Prostate gland (tissue), 2 donors: ENCODE data around the gene PPP1R13L. TPM values are rescaled to one million over a fixed set of nuclear protein-coding genes. Genes with fewer than 3 reads are reported as not detected.

Source experiments
- DNase-seq: peaks from one replicate; pipeline ENCODE4 v3.0.0-alpha.2; 2019; ENCODE audit warnings: low spot score
- H3K27ac ChIP-seq, 2 donors: fragments of 200-600 bp; sonication (generic); 2 replicates each; pipeline ENCODE4 v1.5.1; 2017 to 2019
- H3K27me3 ChIP-seq: fragments of 200-600 bp; sonication (generic); replicated peaks from 2 replicates; pipeline ENCODE4 v1.5.1; 2019; ENCODE audit not compliant: insufficient read depth
- H3K36me3 ChIP-seq, 2 donors: fragments of 200-600 bp; sonication (generic); 1 replicate in 1 of 2; 2 replicates in 1 of 2; pipeline versions ENCODE4 v1.5.1 to v1.8.1; 2017 to 2019
- H3K4me1 ChIP-seq: fragments of 200-600 bp; sonication (generic); replicated peaks from 2 replicates; pipeline ENCODE4 v1.5.1; 2019
- H3K4me3 ChIP-seq, 2 donors: fragments of 200-600 bp; sonication (generic); 2 replicates each; pipeline ENCODE4 v1.5.1; 2017 to 2019
- H3K9me3 ChIP-seq: fragments of 200-600 bp; sonication (generic); 2 replicates; pipeline ENCODE4 v1.5.1; 2017
- CTCF ChIP-seq, 4 experiments: fragments of 200-600 bp in 2 of 4; fragments of 450-650 bp in 2 of 4; sonication (generic) in 2 of 4; IDR thresholded peaks; 1 replicate in 3 of 4; 2 replicates in 1 of 4; pipeline ENCODE4 v1.5.1; 2016 to 2019; ENCODE audit warnings: antibody characterized with exemption in 4 of 4, mild to moderate bottlenecking in 2 of 4, moderate library complexity in 2 of 4
- POLR2A ChIP-seq: fragments of 450-650 bp; IDR thresholded peaks from one replicate; pipeline ENCODE4 v1.6.1; 2016; ENCODE audit warnings: antibody characterized with exemption, mild to moderate bottlenecking
- POLR2AphosphoS5 ChIP-seq: sonication (generic); formaldehyde crosslinking; IDR thresholded peaks from one replicate; pipeline ENCODE4 v1.6.1; 2017; ENCODE audit warnings: antibody characterized with exemption
- WGBS: methylation state at CpG from one replicate; pipeline ENCODE4 v1.1.5; 2018; 5-methylcytosine and 5-hydroxymethylcytosine counted together
- intact Hi-C: fragments of 100-400 bp; cut with DNase I; formaldehyde crosslinking; loops from one replicate; pipeline ENCODE4 v1.14.2; 2022
- total RNA-seq, 2 donors: library from RNA; depleted of rRNA; stranded (reverse); fragments of >200 nt; gene quantifications; one replicate each; pipeline ENCODE4 v1.1.0, GENCODE V29; 2016

PPP1R13L gene
- total RNA-seq, 2 donors from 2014 or later, result 56.1 to 60.3 TPM

GRCh38 chr19:45448887-45449299 lies 44.0 kb upstream of the PPP1R13L start:
- Histone ChIP-seq H3K27me3 (no peaks in the 10 kb centered on the region), H3K4me1 (no peaks in the 10 kb centered on the region), H3K9me3 (no peaks in the 10 kb centered on the region), H3K4me3 (no peak overlapping the region), H3K27ac (no peak overlapping the region), H3K36me3 (no peaks in the 10 kb centered on the region)
- WGBS, result 45% methylated on average over 7 of the region's 7 CpGs
- TF ChIP-seq CTCF (IDR thresholded peaks at IDR 0.05) (no peak), POLR2AphosphoS5 (peak; percentile 10)
- DNase-seq, result no peak
- intact Hi-C loops, result no loop called here

- no peak for TF ChIP-seq CTCF (IDR thresholded peaks at IDR 0.05)
- no peak for TF ChIP-seq POLR2A
- TF ChIP-seq POLR2AphosphoS5, result no peak
- 85% methylated on average over 3 of the region's 3 CpGs for WGBS
- no peaks in the 10 kb centered on the region for H3K27me3 ChIP-seq
- no peak overlapping the region for H3K4me3 ChIP-seq
- H3K27ac ChIP-seq, result no peak overlapping the region
- no peaks in the 10 kb centered on the region for H3K4me1 ChIP-seq
- no peaks in the 10 kb centered on the region for H3K9me3 ChIP-seq
- intact Hi-C loops, result no loop called here
- H3K36me3 ChIP-seq, result no peaks in the 10 kb centered on the region
- no peak for DNase-seq
Observed at GRCh38 chr19:45448425-45448756, 43.5 kb upstream of the PPP1R13L start.

GRCh38 chr19:45446944-45447343 lies 42.1 kb upstream of the PPP1R13L start:
- WGBS, result 36% methylated on average over 7 of the region's 7 CpGs
- TF ChIP-seq POLR2A (peak; percentile 62), POLR2AphosphoS5 (peak; percentile 84), CTCF (IDR thresholded peaks at IDR 0.05) (no peak)
- no peaks in the 10 kb centered on the region for H3K36me3 ChIP-seq
- H3K27me3 ChIP-seq, result no peaks in the 10 kb centered on the region
- peak; percentile 79 for DNase-seq
- intact Hi-C loops, result no loop called here
- peak overlapping the region; percentile 32 to 64 for H3K27ac ChIP-seq
- no peaks in the 10 kb centered on the region for H3K9me3 ChIP-seq
- H3K4me1 ChIP-seq, result no peaks in the 10 kb centered on the region
- no peak overlapping the region for H3K4me3 ChIP-seq

GRCh38 chr19:45446295-45446694 lies 41.4 kb upstream of the PPP1R13L start:
- DNase-seq, result no peak
- no peaks in the 10 kb centered on the region for H3K27me3 ChIP-seq
- peak overlapping the region; percentile 32 to 64 for H3K27ac ChIP-seq
- intact Hi-C loops, result no loop called here
- H3K4me1 ChIP-seq, result no peaks in the 10 kb centered on the region
- H3K36me3 ChIP-seq, result no peaks in the 10 kb centered on the region
- TF ChIP-seq CTCF (IDR thresholded peaks at IDR 0.05) (peak in 2 of 4 experiments; percentile 24), POLR2AphosphoS5 (no peak), POLR2A (no peak)
- 76% methylated on average over 6 of the region's 6 CpGs for WGBS
- H3K9me3 ChIP-seq, result no peaks in the 10 kb centered on the region
- no peak overlapping the region for H3K4me3 ChIP-seq

- Histone ChIP-seq H3K27ac (peak overlapping the region in 1 of 2 donors; percentile 93), H3K4me3 (no peak overlapping the region), H3K4me1 (no peaks in the 10 kb centered on the region), H3K9me3 (no peaks in the 10 kb centered on the region), H3K27me3 (no peaks in the 10 kb centered on the region), H3K36me3 (no peaks in the 10 kb centered on the region)
- DNase-seq, result no peak
- 91% methylated on average over 4 of the region's 4 CpGs for WGBS
- TF ChIP-seq POLR2AphosphoS5, result no peak
- no peak for TF ChIP-seq CTCF (IDR thresholded peaks at IDR 0.05)
- no peak for TF ChIP-seq POLR2A
- intact Hi-C loops, result no loop called here
Observed at GRCh38 chr19:45445139-45445538, 40.3 kb upstream of the PPP1R13L start.
